ENCODE results near the gene DHDH. TPM values are rescaled to one million over a fixed set of nuclear protein-coding genes. Genes with fewer than 3 reads are reported as not detected.

Gene DHDH
- total and polyA plus RNA-seq, 2 of the 13 experiments (the other 11 are each of a cell fraction or from before 2014, with no cell fraction given): 0.13 to 0.91 TPM

DNA sequence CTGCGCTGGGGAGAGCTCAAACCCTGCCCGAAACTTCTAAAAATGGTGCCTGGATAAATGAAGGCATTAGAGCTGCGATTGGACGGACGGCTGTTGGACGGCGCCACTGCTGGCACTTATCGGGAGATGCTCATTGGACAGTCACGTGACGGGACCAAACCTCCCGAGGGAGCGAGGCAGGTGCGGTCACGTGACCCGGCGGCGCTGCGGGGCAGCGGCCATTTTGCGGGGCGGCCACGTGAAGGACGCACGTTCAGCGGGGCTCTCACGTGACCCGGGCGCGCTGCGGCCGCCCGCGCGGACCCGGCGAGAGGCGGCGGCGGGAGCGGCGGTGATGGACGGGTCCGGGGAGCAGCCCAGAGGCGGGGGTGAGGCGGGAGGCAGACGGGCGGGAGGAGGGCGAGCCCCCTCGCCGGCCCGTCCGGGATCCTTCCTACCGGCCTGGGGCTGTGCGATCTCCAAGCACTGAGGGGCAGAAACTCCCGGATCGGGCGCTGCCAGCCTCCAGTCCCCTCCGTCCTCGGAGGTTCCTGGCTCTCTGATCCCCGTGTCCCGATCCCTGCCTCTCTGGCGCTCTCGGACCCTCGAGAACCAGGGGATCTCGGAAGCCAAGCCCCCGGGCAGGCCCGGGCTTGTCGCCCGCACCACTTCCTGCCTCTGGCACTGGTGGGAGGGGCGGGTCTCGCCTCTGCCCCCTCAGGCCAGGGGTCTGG lies 21.3 kb downstream of the DHDH start, which contains the start of gene BAX (continued):
- TF ChIP-seq HMG20B (CRISPR knock-in tag; conservative IDR thresholded peaks at IDR 0.05) (no peak), RORA (CRISPR knock-in tag; IDR thresholded peaks at IDR 0.05) (no peak), HCFC1 (IDR thresholded peaks at IDR 0.05; ENCODE audit: low read depth, low read length) (peak; percentile 85), MIXL1 (CRISPR knock-in tag; IDR thresholded peaks at IDR 0.05) (peak; percentile 50; the same call in 1 of the 2 replicates), RELA (CRISPR knock-in tag; IDR thresholded peaks at IDR 0.05) (peak; percentile 33; the same call in 1 of the 2 replicates), KLF9 (CRISPR knock-in tag; IDR thresholded peaks at IDR 0.05; ENCODE audit: low read depth) (peak; percentile 50; the same call in 1 of the 2 replicates), BORCS8-MEF2B (CRISPR knock-in tag; IDR thresholded peaks at IDR 0.05) (peak; percentile 66), ZNF335 (CRISPR knock-in tag; IDR thresholded peaks at IDR 0.05) (0 out of 2 replicates have a peak, but pooled peaks have one; percentile 19), NR1H2 (CRISPR knock-in tag; IDR thresholded peaks at IDR 0.05; ENCODE audit: borderline replicate concordance, low read depth) (no peak), DMAP1 (CRISPR knock-in tag; IDR thresholded peaks at IDR 0.05) (peak; percentile 77), U2AF2 (IDR thresholded peaks at IDR 0.05; ENCODE audit: low read depth, low read length) (0 out of 2 replicates have a peak, but pooled peaks have one; percentile 26), ZNF33A (CRISPR knock-in tag; IDR thresholded peaks at IDR 0.05; ENCODE audit: borderline replicate concordance) (no peak), KDM2A (CRISPR knock-in tag; IDR thresholded peaks at IDR 0.05; ENCODE audit: borderline replicate concordance, low read depth) (peak; percentile 65), PHB2 (IDR thresholded peaks at IDR 0.05; ENCODE audit: partially characterized antibody) (no peak), EZH2 (conservative IDR thresholded peaks at IDR 0.05; ENCODE audit: low read depth, low read length) (no peak), NCOA5 (CRISPR knock-in tag; IDR thresholded peaks at IDR 0.05) (no peak)
- TF ChIP-seq, protein P1, sequence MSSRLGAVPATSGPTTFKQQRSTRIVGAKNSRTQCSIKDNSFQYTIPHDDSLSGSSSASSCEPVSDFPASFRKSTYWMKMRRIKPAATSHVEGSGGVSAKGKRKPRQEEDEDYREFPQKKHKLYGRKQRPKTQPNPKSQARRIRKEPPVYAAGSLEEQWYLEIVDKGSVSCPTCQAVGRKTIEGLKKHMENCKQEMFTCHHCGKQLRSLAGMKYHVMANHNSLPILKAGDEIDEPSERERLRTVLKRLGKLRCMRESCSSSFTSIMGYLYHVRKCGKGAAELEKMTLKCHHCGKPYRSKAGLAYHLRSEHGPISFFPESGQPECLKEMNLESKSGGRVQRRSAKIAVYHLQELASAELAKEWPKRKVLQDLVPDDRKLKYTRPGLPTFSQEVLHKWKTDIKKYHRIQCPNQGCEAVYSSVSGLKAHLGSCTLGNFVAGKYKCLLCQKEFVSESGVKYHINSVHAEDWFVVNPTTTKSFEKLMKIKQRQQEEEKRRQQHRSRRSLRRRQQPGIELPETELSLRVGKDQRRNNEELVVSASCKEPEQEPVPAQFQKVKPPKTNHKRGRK (CRISPR knock-in tag; IDR thresholded peaks at IDR 0.05): no peak
- TF ChIP-seq, protein P2, sequence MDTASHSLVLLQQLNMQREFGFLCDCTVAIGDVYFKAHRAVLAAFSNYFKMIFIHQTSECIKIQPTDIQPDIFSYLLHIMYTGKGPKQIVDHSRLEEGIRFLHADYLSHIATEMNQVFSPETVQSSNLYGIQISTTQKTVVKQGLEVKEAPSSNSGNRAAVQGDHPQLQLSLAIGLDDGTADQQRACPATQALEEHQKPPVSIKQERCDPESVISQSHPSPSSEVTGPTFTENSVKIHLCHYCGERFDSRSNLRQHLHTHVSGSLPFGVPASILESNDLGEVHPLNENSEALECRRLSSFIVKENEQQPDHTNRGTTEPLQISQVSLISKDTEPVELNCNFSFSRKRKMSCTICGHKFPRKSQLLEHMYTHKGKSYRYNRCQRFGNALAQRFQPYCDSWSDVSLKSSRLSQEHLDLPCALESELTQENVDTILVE (CRISPR knock-in tag; IDR thresholded peaks at IDR 0.05): no peak
- TF ChIP-seq, protein P3, sequence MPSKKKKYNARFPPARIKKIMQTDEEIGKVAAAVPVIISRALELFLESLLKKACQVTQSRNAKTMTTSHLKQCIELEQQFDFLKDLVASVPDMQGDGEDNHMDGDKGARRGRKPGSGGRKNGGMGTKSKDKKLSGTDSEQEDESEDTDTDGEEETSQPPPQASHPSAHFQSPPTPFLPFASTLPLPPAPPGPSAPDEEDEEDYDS (CRISPR knock-in tag; IDR thresholded peaks at IDR 0.05): peak; percentile 71
- TF ChIP-seq, protein P4, sequence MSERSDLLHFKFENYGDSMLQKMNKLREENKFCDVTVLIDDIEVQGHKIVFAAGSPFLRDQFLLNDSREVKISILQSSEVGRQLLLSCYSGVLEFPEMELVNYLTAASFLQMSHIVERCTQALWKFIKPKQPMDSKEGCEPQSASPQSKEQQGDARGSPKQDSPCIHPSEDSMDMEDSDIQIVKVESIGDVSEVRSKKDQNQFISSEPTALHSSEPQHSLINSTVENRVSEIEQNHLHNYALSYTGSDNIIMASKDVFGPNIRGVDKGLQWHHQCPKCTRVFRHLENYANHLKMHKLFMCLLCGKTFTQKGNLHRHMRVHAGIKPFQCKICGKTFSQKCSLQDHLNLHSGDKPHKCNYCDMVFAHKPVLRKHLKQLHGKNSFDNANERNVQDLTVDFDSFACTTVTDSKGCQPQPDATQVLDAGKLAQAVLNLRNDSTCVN (CRISPR knock-in tag; IDR thresholded peaks at IDR 0.05; ENCODE audit: borderline replicate concordance): no peak
- TF ChIP-seq, protein P5, sequence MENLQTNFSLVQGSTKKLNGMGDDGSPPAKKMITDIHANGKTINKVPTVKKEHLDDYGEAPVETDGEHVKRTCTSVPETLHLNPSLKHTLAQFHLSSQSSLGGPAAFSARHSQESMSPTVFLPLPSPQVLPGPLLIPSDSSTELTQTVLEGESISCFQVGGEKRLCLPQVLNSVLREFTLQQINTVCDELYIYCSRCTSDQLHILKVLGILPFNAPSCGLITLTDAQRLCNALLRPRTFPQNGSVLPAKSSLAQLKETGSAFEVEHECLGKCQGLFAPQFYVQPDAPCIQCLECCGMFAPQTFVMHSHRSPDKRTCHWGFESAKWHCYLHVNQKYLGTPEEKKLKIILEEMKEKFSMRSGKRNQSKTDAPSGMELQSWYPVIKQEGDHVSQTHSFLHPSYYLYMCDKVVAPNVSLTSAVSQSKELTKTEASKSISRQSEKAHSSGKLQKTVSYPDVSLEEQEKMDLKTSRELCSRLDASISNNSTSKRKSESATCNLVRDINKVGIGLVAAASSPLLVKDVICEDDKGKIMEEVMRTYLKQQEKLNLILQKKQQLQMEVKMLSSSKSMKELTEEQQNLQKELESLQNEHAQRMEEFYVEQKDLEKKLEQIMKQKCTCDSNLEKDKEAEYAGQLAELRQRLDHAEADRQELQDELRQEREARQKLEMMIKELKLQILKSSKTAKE (CRISPR knock-in tag; IDR thresholded peaks at IDR 0.05; ENCODE audit: borderline replicate concordance): no peak
- TF ChIP-seq, protein P6, sequence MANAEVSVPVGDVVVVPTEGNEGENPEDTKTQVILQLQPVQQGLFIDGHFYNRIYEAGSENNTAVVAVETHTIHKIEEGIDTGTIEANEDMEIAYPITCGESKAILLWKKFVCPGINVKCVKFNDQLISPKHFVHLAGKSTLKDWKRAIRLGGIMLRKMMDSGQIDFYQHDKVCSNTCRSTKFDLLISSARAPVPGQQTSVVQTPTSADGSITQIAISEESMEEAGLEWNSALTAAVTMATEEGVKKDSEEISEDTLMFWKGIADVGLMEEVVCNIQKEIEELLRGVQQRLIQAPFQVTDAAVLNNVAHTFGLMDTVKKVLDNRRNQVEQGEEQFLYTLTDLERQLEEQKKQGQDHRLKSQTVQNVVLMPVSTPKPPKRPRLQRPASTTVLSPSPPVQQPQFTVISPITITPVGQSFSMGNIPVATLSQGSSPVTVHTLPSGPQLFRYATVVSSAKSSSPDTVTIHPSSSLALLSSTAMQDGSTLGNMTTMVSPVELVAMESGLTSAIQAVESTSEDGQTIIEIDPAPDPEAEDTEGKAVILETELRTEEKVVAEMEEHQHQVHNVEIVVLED (CRISPR knock-in tag; IDR thresholded peaks at IDR 0.05; ENCODE audit: borderline replicate concordance): peak; percentile 98
